B cell (primary cell): ENCODE data around the gene EXOC3L2. TPM values are rescaled to one million over a fixed set of nuclear protein-coding genes. Genes with fewer than 3 reads are reported as not detected.

Source experiments
- ATAC-seq: fragments of 200-7000 bp; cut with Tn5 transposase; one replicate; pipeline ENCODE4 v1.10.0; 2021; ENCODE audit warnings: low read depth, mild to moderate bottlenecking, moderate number of reproducible peaks, moderate library complexity
- CTCF ChIA-PET: fragments of 350-600 bp; sonication (Branson Sonifier 250); formaldehyde crosslinking; loops from one replicate; lab custom pipeline; 2021; ENCODE audit warnings: antibody characterized with exemption, inconsistent platforms; lab: Charles Lee
- POLR2A ChIA-PET: fragments of 350-600 bp; sonication (Branson Sonifier 250); formaldehyde crosslinking; loops from one replicate; lab custom pipeline; 2021; ENCODE audit warnings: antibody characterized with exemption; lab: Charles Lee
- DNase-seq: peaks from one replicate; pipeline ENCODE4 v3.0.0; 2013
- H2AFZ ChIP-seq: 2 replicates; pipeline ENCODE4 v1.6.1; 2012; ENCODE audit warnings: mild to moderate bottlenecking, low read depth, low read length; ENCODE audit not compliant: insufficient read depth, poor library complexity, severe bottlenecking
- H3K27ac ChIP-seq, 2 donors: 1 replicate in 1 of 2; 2 replicates in 1 of 2; pipeline ENCODE4 v1.5.1; 2012 to 2013; ENCODE audit warnings: low read length in 2 of 2, mild to moderate bottlenecking in 2 of 2, moderate library complexity in 1 of 2
- H3K27me3 ChIP-seq, 4 experiments: fragments of 200-600 bp in 1 of 4; sonication (generic) in 1 of 4; replicated peaks in 1 of 4; 1 replicate in 2 of 4; 2 replicates in 2 of 4; pipeline versions ENCODE4 v1.6.1 to v1.7.0; 2013 to 2016; ENCODE audit warnings: low read length in 3 of 4, mild to moderate bottlenecking in 2 of 4, mixed read lengths in 1 of 4, moderate library complexity in 1 of 4; ENCODE audit not compliant: insufficient read depth in 4 of 4, control insufficient read depth in 3 of 4; ENCODE audit errors: control extremely low read depth in 1 of 4
- H3K36me3 ChIP-seq, 2 experiments: replicated peaks in 1 of 2; 1 replicate in 1 of 2; 2 replicates in 1 of 2; pipeline versions ENCODE4 v1.6.1 to v1.7.1; 2013; ENCODE audit warnings: low read length in 1 of 2; ENCODE audit not compliant: insufficient read depth in 2 of 2, control insufficient read depth in 1 of 2; ENCODE audit errors: control extremely low read depth in 1 of 2, extremely low read depth in 1 of 2
- H3K4me1 ChIP-seq, 2 donors: fragments of 200-600 bp in 1 of 2; sonication (generic) in 1 of 2; 1 replicate in 1 of 2; 2 replicates in 1 of 2; pipeline versions ENCODE4 v1.5.1 to v1.6.1; 2013 to 2017; ENCODE audit warnings: low read length in 2 of 2; ENCODE audit not compliant: control insufficient read depth in 2 of 2, insufficient read depth in 2 of 2
- H3K4me2 ChIP-seq: replicated peaks from 2 replicates; pipeline ENCODE3; 2012; ENCODE audit warnings: mild to moderate bottlenecking, low read depth, low read length; ENCODE audit not compliant: poor library complexity, severe bottlenecking
- H3K4me3 ChIP-seq, 5 experiments: fragments of 200-600 bp in 1 of 5; sonication (generic) in 1 of 5; 1 replicate in 3 of 5; 2 replicates in 2 of 5; pipeline versions ENCODE4 v1.5.1 to v1.7.0; 2011 to 2016; ENCODE audit warnings: low read length in 4 of 5, mild to moderate bottlenecking in 4 of 5, low read depth in 2 of 5, control low read depth in 1 of 5, moderate library complexity in 1 of 5; ENCODE audit not compliant: insufficient read depth in 1 of 5; ENCODE audit errors: control extremely low read depth in 1 of 5, extremely low read depth in 1 of 5
- H3K79me2 ChIP-seq: fragments of 200-600 bp; sonication (generic); one replicate; pipeline ENCODE4 v1.6.0; 2016; ENCODE audit warnings: low read length; ENCODE audit not compliant: control insufficient read depth, insufficient read depth
- H3K9ac ChIP-seq: fragments of 200-600 bp; sonication (generic); 2 replicates; pipeline ENCODE4 v1.6.1; 2017; ENCODE audit warnings: mild to moderate bottlenecking, low read length, moderate library complexity
- H3K9me3 ChIP-seq, 3 donors: one replicate each; pipeline versions ENCODE4 v1.6.1 to v1.7.1; 2013; ENCODE audit warnings: low read length in 2 of 3; ENCODE audit not compliant: control insufficient read depth in 2 of 3, insufficient read depth in 1 of 3; ENCODE audit errors: control extremely low read depth in 1 of 3
- H4K20me1 ChIP-seq: 2 replicates; pipeline ENCODE4 v1.6.0; 2012; ENCODE audit warnings: mild to moderate bottlenecking, low read length; ENCODE audit not compliant: insufficient read depth, control insufficient read depth, poor library complexity, severe bottlenecking
- H3K27ac Mint-ChIP-seq: one replicate; pipeline ENCODE4 v1.8.0; 2021; ENCODE audit warnings: mixed read lengths
- H3K27me3 Mint-ChIP-seq: one replicate; pipeline ENCODE4 v1.8.0; 2021; ENCODE audit warnings: mixed read lengths
- H3K4me1 Mint-ChIP-seq: one replicate; pipeline ENCODE4 v1.8.0; 2021; ENCODE audit warnings: mixed read lengths
- H3K4me3 Mint-ChIP-seq: one replicate; pipeline ENCODE4 v1.8.0; 2021; ENCODE audit warnings: mixed read lengths
- H3K9me3 Mint-ChIP-seq: one replicate; pipeline ENCODE4 v1.8.0; 2022; ENCODE audit warnings: mixed read lengths; ENCODE audit not compliant: insufficient read depth
- EZH2 ChIP-seq: IDR thresholded peaks from 2 replicates; pipeline ENCODE4 v1.6.1; 2012; ENCODE audit warnings: borderline replicate concordance, low read depth, mild to moderate bottlenecking, moderate library complexity, low read length; ENCODE audit not compliant: insufficient read depth, poor library complexity, severe bottlenecking
- WGBS: methylation state at CpG from one replicate; pipeline ENCODE4 v1.1.5; 2013; ENCODE audit warnings: missing lambda C conversion rate; ENCODE audit not compliant: insufficient coverage; 5-methylcytosine and 5-hydroxymethylcytosine counted together
- intact Hi-C: fragments of 100-400 bp; cut with micrococcal nuclease; formaldehyde crosslinking; loops from one replicate; pipeline ENCODE4 v1.10.0; 2022
- polyA plus RNA-seq: library from polyadenylated mRNA; depleted of rRNA; stranded (reverse); fragments of >200 nt; gene quantifications from 2 replicates; pipeline ENCODE4 v1.2.3, GENCODE V29; 2012
- total RNA-seq, 2 donors: library from RNA; stranded (reverse); fragments of 120-200 nt in 1 of 2; gene quantifications; 1 replicate in 1 of 2; 2 replicates in 1 of 2; pipeline versions ENCODE4 v1.2.3 to v1.2.4, GENCODE V29; 2013 to 2022
- TF ChIP-seq, protein P1 (sequence below): fragments of 200-600 bp; IDR thresholded peaks from one replicate; pipeline ENCODE4 v1.8.0; 2022; ENCODE audit warnings: antibody characterized with exemption, mild to moderate bottlenecking

Gene EXOC3L2
- total and polyA plus RNA-seq, 2 donors (not counting 1 experiment from before 2014, with no cell fraction given): not detected

DNA sequence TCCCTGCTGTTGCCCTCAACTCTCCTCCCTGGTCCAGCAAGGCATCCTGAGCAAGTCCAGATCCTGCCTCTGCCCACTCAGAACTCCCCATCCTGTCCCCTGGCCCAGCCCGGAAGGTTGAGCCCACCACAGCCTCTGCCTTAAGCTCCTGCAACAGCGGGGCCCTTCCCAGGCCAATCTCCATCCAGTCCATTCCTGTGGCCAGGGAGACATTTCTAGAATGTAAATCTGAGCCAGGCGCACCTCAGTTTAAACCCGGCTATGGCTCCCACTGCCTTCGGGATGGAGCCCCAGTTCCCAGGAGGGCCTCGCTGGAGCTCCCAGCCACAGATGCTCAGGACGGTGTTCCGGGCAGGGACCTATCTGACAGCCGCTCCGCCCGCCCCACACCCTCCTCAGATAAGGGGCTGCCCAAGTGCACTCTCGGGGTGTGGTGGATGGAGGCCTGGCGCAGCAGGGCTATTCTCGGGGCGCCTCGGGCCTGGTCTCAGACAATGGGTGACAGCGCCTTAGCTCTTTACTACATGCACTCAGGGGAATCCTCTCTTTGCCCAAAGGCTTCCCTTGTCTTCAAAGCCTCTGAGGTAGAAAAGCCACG is 72.5 kb downstream of the EXOC3L2 start:
- Histone ChIP-seq H3K4me1 (peaks cover 23 to 39% of the 10 kb centered on the region in 2 donors), H4K20me1 (peaks cover 26% of the 10 kb centered on the region), H2AFZ (no peak overlapping the region), H3K4me2 (peak overlapping the region; percentile 35), H3K4me3 (no peak overlapping the region), H3K9me3 (no peaks in the 10 kb centered on the region), H3K79me2 (peaks cover 77% of the 10 kb centered on the region), H3K27me3 (no peaks in the 10 kb centered on the region), H3K9ac (no peak overlapping the region), H3K36me3 (peaks cover 0 to 7% of the 10 kb centered on the region in 2 experiments), H3K27ac (no peak overlapping the region)
- intact Hi-C loops: no loop called here
- ChIA-PET POLR2A (no interaction called here), CTCF (no interaction called here)
- ATAC-seq (no peak), DNase-seq (no peak)
- WGBS: 100% methylated on average over 7 of the region's 18 CpGs
- no peak overlapping the region for H3K27ac Mint-ChIP-seq
- no peak overlapping the region for H3K4me3 Mint-ChIP-seq
- H3K27me3 Mint-ChIP-seq: no peaks in the 10 kb centered on the region
- H3K9me3 Mint-ChIP-seq: no peaks in the 10 kb centered on the region
- H3K4me1 Mint-ChIP-seq: peaks cover 27% of the 10 kb centered on the region
- TF ChIP-seq, protein P1, sequence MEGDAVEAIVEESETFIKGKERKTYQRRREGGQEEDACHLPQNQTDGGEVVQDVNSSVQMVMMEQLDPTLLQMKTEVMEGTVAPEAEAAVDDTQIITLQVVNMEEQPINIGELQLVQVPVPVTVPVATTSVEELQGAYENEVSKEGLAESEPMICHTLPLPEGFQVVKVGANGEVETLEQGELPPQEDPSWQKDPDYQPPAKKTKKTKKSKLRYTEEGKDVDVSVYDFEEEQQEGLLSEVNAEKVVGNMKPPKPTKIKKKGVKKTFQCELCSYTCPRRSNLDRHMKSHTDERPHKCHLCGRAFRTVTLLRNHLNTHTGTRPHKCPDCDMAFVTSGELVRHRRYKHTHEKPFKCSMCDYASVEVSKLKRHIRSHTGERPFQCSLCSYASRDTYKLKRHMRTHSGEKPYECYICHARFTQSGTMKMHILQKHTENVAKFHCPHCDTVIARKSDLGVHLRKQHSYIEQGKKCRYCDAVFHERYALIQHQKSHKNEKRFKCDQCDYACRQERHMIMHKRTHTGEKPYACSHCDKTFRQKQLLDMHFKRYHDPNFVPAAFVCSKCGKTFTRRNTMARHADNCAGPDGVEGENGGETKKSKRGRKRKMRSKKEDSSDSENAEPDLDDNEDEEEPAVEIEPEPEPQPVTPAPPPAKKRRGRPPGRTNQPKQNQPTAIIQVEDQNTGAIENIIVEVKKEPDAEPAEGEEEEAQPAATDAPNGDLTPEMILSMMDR: no peak
- TF ChIP-seq EZH2: no peak

DNA sequence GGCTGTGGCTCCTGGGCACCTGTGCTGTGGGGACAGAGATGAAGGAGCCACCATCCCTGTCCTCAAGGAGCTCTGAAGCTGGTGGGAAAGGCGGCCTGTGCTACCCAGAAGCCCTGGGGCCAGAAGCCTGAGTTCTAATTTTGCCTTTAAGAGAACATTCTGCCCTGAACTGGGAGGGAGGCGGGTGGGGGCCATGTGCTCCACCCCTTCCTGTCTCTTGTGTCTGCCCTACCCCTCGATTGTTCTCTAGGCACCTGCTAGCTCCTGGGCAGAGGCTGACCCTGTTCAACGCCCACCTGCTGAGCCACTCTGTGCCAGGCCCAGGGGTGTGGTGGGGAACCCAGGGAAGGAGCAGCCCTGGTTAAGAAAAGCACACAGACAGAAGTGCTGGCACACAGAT is 73.0 kb downstream of the EXOC3L2 start:
- peaks cover 26% of the 10 kb centered on the region for H4K20me1 ChIP-seq
- DNase-seq (no peak), ATAC-seq (peak; percentile 41)
- H3K4me1 ChIP-seq: peaks cover 18 to 34% of the 10 kb centered on the region in 2 donors
- Mint-ChIP-seq H3K27me3 (no peaks in the 10 kb centered on the region), H3K9me3 (no peaks in the 10 kb centered on the region), H3K4me3 (no peak overlapping the region), H3K4me1 (peaks cover 22% of the 10 kb centered on the region), H3K27ac (no peak overlapping the region)
- no peak overlapping the region for H3K4me3 ChIP-seq
- TF ChIP-seq EZH2: no peak
- TF ChIP-seq, protein P1: no peak
- intact Hi-C loops: no loop called here
- no peak overlapping the region for H3K9ac ChIP-seq
- H3K27me3 ChIP-seq: no peaks in the 10 kb centered on the region
- WGBS: 48% methylated on average over 4 of the region's 4 CpGs
- H3K9me3 ChIP-seq: no peaks in the 10 kb centered on the region
- POLR2A ChIA-PET: no interaction called here
- CTCF ChIA-PET: interaction anchor here (1.6 kb wide), 1 partner anchor 15 kb away, joined by 6 read pairs; no protein-coding TSS in a partner anchor
- peaks cover 0 to 7% of the 10 kb centered on the region in 2 experiments for H3K36me3 ChIP-seq
- peaks cover 72% of the 10 kb centered on the region for H3K79me2 ChIP-seq
- no peak overlapping the region for H3K27ac ChIP-seq
- no peak overlapping the region for H2AFZ ChIP-seq
- peak overlapping the region; percentile 35 for H3K4me2 ChIP-seq
